PFSK-1 (cell line): ENCODE measurements around the gene LAMB3.

Experiments
- FOXP2 ChIP-seq: optimal IDR thresholded peaks from 2 replicates; pipeline ENCODE3; 2011; ENCODE audit warnings: borderline replicate concordance, control low read depth, inconsistent platforms; ENCODE audit not compliant: insufficient read depth; ENCODE audit errors: extremely low read length, extremely low read depth
- POLR2AphosphoS5 ChIP-seq: IDR thresholded peaks from 2 replicates; pipeline ENCODE4 v1.6.1; 2012; ENCODE audit warnings: low read depth, mild to moderate bottlenecking, control low read depth, low read length, moderate library complexity
- SIN3A ChIP-seq: IDR thresholded peaks from 2 replicates; pipeline ENCODE4 v1.6.1; 2012; ENCODE audit warnings: mild to moderate bottlenecking, low read length, moderate library complexity, borderline replicate concordance; ENCODE audit not compliant: insufficient read depth
- TAF1 ChIP-seq: IDR thresholded peaks from 2 replicates; pipeline ENCODE4 v1.6.1; 2012; ENCODE audit warnings: low read length, control low read depth, borderline replicate concordance; ENCODE audit not compliant: insufficient read depth
- TF ChIP-seq, protein P1 (sequence below), 2 experiments: IDR thresholded peaks; 2 replicates each; pipeline versions ENCODE4 v1.6.1 to v1.8.0; 2011 to 2012; ENCODE audit warnings: low read depth in 2 of 2, low read length in 2 of 2, control low read depth in 1 of 2, inconsistent platforms in 1 of 2, mild to moderate bottlenecking in 1 of 2, moderate library complexity in 1 of 2; ENCODE audit not compliant: insufficient read depth in 1 of 2

LAMB3 gene

DNA sequence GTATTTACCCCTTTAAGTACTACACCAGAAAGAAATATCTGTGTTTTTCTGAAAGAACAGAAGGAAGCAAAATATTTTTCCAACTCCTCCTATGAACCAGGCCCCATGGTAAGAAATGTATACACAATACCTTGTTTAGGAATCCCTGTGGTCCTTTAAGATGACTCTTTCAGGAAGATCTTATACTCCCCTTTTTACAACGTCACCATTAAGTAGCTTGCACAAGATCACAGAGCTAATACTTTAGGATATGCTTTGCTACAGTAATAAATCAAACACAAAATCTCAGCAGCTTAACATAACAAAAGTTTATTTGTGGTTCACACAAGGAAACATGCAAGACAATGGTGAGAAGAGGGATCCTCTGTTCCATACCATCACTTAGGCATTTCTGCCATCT is 8.8 kb upstream of the LAMB3 start:
- TF ChIP-seq SIN3A (no peak), POLR2AphosphoS5 (no peak), FOXP2 (no peak), TAF1 (no peak)
- TF ChIP-seq, protein P1, sequence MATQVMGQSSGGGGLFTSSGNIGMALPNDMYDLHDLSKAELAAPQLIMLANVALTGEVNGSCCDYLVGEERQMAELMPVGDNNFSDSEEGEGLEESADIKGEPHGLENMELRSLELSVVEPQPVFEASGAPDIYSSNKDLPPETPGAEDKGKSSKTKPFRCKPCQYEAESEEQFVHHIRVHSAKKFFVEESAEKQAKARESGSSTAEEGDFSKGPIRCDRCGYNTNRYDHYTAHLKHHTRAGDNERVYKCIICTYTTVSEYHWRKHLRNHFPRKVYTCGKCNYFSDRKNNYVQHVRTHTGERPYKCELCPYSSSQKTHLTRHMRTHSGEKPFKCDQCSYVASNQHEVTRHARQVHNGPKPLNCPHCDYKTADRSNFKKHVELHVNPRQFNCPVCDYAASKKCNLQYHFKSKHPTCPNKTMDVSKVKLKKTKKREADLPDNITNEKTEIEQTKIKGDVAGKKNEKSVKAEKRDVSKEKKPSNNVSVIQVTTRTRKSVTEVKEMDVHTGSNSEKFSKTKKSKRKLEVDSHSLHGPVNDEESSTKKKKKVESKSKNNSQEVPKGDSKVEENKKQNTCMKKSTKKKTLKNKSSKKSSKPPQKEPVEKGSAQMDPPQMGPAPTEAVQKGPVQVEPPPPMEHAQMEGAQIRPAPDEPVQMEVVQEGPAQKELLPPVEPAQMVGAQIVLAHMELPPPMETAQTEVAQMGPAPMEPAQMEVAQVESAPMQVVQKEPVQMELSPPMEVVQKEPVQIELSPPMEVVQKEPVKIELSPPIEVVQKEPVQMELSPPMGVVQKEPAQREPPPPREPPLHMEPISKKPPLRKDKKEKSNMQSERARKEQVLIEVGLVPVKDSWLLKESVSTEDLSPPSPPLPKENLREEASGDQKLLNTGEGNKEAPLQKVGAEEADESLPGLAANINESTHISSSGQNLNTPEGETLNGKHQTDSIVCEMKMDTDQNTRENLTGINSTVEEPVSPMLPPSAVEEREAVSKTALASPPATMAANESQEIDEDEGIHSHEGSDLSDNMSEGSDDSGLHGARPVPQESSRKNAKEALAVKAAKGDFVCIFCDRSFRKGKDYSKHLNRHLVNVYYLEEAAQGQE (IDR thresholded peaks at IDR 0.05; ENCODE audit: insufficient read depth in 1 of 2, low read depth in 2 of 2, low read length in 2 of 2): no peak

DNA sequence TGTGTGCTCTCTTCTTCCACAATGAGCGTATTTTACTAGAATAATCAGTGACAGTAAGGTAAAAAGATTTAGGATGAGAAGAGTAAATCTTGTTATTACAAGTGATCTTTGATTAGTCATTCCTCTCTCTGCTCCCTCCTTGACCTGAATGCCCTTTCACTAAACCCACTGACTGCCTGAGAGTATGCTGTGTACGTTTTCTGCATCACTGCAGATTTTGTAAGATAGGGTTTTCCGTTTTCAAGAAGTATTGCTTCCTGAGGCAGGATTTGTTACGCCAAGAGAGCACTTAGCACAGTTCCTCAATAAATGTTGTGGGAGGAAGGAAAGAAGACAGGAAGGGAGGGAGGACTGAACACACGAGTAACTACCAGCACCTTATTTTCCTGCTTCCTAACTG is 7.7 kb upstream of the LAMB3 start:
- TF ChIP-seq SIN3A (no peak), TAF1 (no peak), FOXP2 (peak; percentile 12), POLR2AphosphoS5 (peak; percentile 44; the same call in 1 of the 2 replicates)
- TF ChIP-seq, protein P1 (IDR thresholded peaks at IDR 0.05; ENCODE audit: insufficient read depth in 1 of 2, low read depth in 2 of 2, low read length in 2 of 2): peak in 1 of 2 experiments; percentile 66; a peak in 1 of 4 replicates

DNA sequence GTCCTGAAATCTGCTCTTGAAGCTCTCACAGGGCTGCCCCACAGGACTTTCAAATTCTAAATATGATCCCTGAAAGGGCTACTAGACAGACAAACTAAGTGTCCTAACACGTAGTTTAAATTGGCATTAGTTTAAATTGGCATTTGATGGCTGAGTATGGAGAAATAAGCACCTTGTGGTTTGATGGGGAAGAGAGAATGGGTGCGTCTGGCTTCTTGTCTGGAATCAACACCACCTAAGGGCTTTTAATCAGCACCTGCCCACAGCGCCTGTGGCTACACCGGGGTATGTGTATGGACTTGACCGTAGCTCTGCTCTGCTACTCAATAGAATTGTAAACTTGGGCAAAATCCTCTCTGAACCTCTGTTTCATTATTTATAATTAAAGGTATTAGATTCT is 5.7 kb upstream of the LAMB3 start:
- TF ChIP-seq, protein P1 (IDR thresholded peaks at IDR 0.05; ENCODE audit: insufficient read depth in 1 of 2, low read depth in 2 of 2, low read length in 2 of 2): no peak
- TF ChIP-seq POLR2AphosphoS5 (no peak), FOXP2 (no peak), TAF1 (no peak), SIN3A (no peak)

DNA sequence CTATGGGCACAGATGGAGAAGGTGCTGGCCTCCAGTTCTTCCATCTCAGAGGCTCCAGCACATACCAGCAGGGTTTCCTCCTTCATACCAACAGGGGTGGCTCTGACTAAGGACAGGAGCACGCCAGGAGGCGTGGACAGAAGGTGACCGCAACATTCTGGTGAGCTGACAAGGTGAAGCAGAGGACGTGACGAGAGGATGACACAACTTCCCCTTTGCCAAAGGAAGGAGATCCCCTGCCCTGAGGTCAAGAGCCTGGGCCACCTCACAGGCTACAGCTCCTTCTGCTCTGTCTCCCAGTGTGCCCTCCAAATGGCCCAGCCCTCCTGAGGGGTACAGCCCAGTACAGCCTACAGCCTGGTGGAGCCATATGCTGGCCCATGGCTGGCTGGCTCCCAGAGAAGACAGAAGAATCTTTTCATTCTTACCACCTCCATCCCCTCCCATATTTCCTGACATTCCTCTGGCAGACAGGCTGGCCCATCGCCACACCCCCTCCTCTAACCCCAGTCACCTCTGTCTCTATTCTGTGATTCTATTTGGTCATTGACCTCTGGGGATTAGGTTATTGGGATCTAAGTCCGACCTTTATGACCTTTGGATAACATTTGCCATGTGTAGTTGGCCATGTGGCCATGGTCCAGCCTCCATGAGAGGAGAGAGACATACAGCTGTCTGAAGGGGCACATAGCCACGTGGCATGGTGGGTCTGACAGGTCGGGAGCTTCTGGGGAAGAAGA is 5.1 kb upstream of the LAMB3 start:
- TF ChIP-seq SIN3A: no peak
- TF ChIP-seq TAF1: no peak
- no peak for TF ChIP-seq POLR2AphosphoS5
- TF ChIP-seq FOXP2: no peak
- TF ChIP-seq, protein P1 (IDR thresholded peaks at IDR 0.05; ENCODE audit: insufficient read depth in 1 of 2, low read depth in 2 of 2, low read length in 2 of 2): no peak
